Common myeloid progenitor, CD34-positive (primary cell): ENCODE data around the gene POLR1G.
"Not testable (repeated sequence)": the region's sequence is repeated elsewhere in the genome, so short reads cannot be mapped to it uniquely, and the experiment has no call there.

ENCODE experiments used
- CTCF ChIA-PET: fragments of 350-600 bp; sonication (Branson Sonifier 250); formaldehyde crosslinking; loops from one replicate; lab custom pipeline; 2021; ENCODE audit warnings: antibody characterized with exemption; lab: Charles Lee
- POLR2A ChIA-PET: fragments of 350-600 bp; sonication (Branson Sonifier 250); formaldehyde crosslinking; loops from one replicate; lab custom pipeline; 2021; ENCODE audit warnings: antibody characterized with exemption; lab: Charles Lee
- DNase-seq, 3 donors: peaks; one replicate each; pipeline versions ENCODE4 v3.0.0 to v3.0.0-alpha.2; 2013
- H3K27ac ChIP-seq, 2 experiments: 1 replicate in 1 of 2; 2 replicates in 1 of 2; pipeline ENCODE4 v1.7.0; 2013; ENCODE audit warnings: inconsistent platforms in 2 of 2, low read length in 2 of 2, mild to moderate bottlenecking in 2 of 2, low read depth in 1 of 2, moderate library complexity in 1 of 2; ENCODE audit not compliant: severe bottlenecking in 2 of 2, insufficient read depth in 1 of 2, poor library complexity in 1 of 2
- H3K27me3 ChIP-seq, 5 experiments: replicated peaks in 2 of 5; 1 replicate in 3 of 5; 2 replicates in 2 of 5; pipeline versions ENCODE4 v1.6.1 to v1.7.0; 2013; ENCODE audit warnings: low read length in 4 of 5, mild to moderate bottlenecking in 2 of 5, moderate library complexity in 2 of 5, inconsistent platforms in 1 of 5; ENCODE audit not compliant: insufficient read depth in 5 of 5, control insufficient read depth in 4 of 5
- H3K36me3 ChIP-seq, 4 experiments: 1 replicate in 2 of 4; 2 replicates in 2 of 4; pipeline versions ENCODE4 v1.6.1 to v1.7.0; 2013; ENCODE audit warnings: low read length in 3 of 4, control low read depth in 1 of 4, mild to moderate bottlenecking in 1 of 4; ENCODE audit not compliant: control insufficient read depth in 4 of 4, insufficient read depth in 4 of 4
- H3K4me1 ChIP-seq, 4 experiments: 1 replicate in 3 of 4; 2 replicates in 1 of 4; pipeline versions ENCODE4 v1.6.1 to v1.7.1; 2013; ENCODE audit warnings: low read length in 3 of 4, mild to moderate bottlenecking in 3 of 4, control low read depth in 1 of 4, inconsistent platforms in 1 of 4, moderate library complexity in 1 of 4; ENCODE audit not compliant: control insufficient read depth in 4 of 4, insufficient read depth in 4 of 4; ENCODE audit errors: control extremely low read depth in 1 of 4
- H3K4me3 ChIP-seq, 7 experiments: 1 replicate in 4 of 7; 2 replicates in 3 of 7; pipeline versions ENCODE4 v1.5.1 to v1.7.0; 2013; ENCODE audit warnings: mild to moderate bottlenecking in 7 of 7, low read length in 6 of 7, moderate library complexity in 6 of 7, inconsistent platforms in 2 of 7, low read depth in 2 of 7, control low read depth in 1 of 7; ENCODE audit not compliant: insufficient read depth in 4 of 7, control insufficient read depth in 1 of 7; ENCODE audit errors: extremely low read depth in 1 of 7
- H3K9me3 ChIP-seq, 5 experiments: 1 replicate in 4 of 5; 2 replicates in 1 of 5; pipeline versions ENCODE4 v1.6.1 to v1.7.1; 2013; ENCODE audit warnings: low read length in 4 of 5, mild to moderate bottlenecking in 2 of 5, inconsistent platforms in 1 of 5, low read depth in 1 of 5, moderate library complexity in 1 of 5; ENCODE audit not compliant: control insufficient read depth in 4 of 5, insufficient read depth in 2 of 5; ENCODE audit errors: control extremely low read depth in 1 of 5
- WGBS: methylation state at CpG from one replicate; pipeline ENCODE4 v1.1.5; 2013; ENCODE audit not compliant: insufficient coverage; 5-methylcytosine and 5-hydroxymethylcytosine counted together

The POLR1G gene

GRCh38 chr19:45410330-45410729, 3.9 kb downstream of the POLR1G start:
- POLR2A ChIA-PET, H3K9me3 ChIP-seq, DNase-seq, H3K4me3 ChIP-seq, H3K27ac ChIP-seq, H3K27me3 ChIP-seq, CTCF ChIA-PET: not testable (repeated sequence)
- peaks cover 5 to 25% (median 20%) of the 10 kb centered on the region in 4 experiments for H3K4me1 ChIP-seq
- peaks cover 2 to 31% (median 21%) of the 10 kb centered on the region in 4 experiments for H3K36me3 ChIP-seq
- 100% methylated on average over 1 of the region's 4 CpGs for WGBS

GRCh38 chr19:45413497-45413896, 7.1 kb downstream of the POLR1G start:
- Histone ChIP-seq H3K36me3 (peaks cover 2 to 51% (median 37%) of the 10 kb centered on the region in 4 experiments), H3K9me3 (no peaks in the 10 kb centered on the region), H3K4me3 (no peak overlapping the region), H3K27ac (no peak overlapping the region), H3K27me3 (no peaks in the 10 kb centered on the region), H3K4me1 (peaks cover 0 to 12% (median 0%) of the 10 kb centered on the region in 4 experiments)
- ChIA-PET CTCF (interaction anchor here (0.7 to 1.3 kb wide), 4 partner anchors 9 to 75 kb away, joined by 3 to 5 read pairs (median 4); partner anchors contain the start of gene PPP1R13L), POLR2A (interaction anchor here (0.6 kb wide), 1 partner anchor 163 kb away, joined by 3 read pairs; no protein-coding TSS in a partner anchor)
- DNase-seq: no peak
- 97% methylated on average over 4 of the region's 6 CpGs for WGBS

GRCh38 chr19:45414468-45414867, 8.0 kb downstream of the POLR1G start:
- ChIA-PET POLR2A (no interaction called here), CTCF (interaction anchor here (0.7 to 5.3 kb wide), 3 partner anchors 11 to 40 kb away, joined by 3 to 34 read pairs (median 9); partner anchors contain the start of gene PPP1R13L)
- WGBS: 94% methylated on average over 4 of the region's 8 CpGs
- no peak for DNase-seq
- Histone ChIP-seq H3K4me1 (peaks cover 6 to 19% (median 9%) of the 10 kb centered on the region in 4 experiments), H3K27me3 (no peaks in the 10 kb centered on the region), H3K9me3 (no peaks in the 10 kb centered on the region), H3K4me3 (no peak overlapping the region), H3K27ac (no peak overlapping the region), H3K36me3 (peaks cover 2 to 48% (median 35%) of the 10 kb centered on the region in 4 experiments)

- H3K4me3 ChIP-seq: no peak overlapping the region
- POLR2A ChIA-PET: no interaction called here
- 67% methylated on average over 3 of the region's 4 CpGs for WGBS
Observed at GRCh38 chr19:45417151-45417550, 10.7 kb downstream of the POLR1G start.

GRCh38 chr19:45418802-45419201, 12.4 kb downstream of the POLR1G start:
- ChIA-PET CTCF (interaction anchor here (1.9 to 5.3 kb wide), 3 partner anchors 16 to 67 kb away, joined by 4 to 34 read pairs (median 6); partner anchors contain the start of gene PPP1R13L), POLR2A (no interaction called here)
- H3K27ac ChIP-seq: peak overlapping the region in 1 of 2 experiments; percentile 39
- 34% methylated on average over 3 of the region's 9 CpGs for WGBS
- peak overlapping the region in 2 of 7 experiments; percentile 8 to 52 for H3K4me3 ChIP-seq
- peaks cover 5 to 43% (median 39%) of the 10 kb centered on the region in 4 experiments for H3K36me3 ChIP-seq
- H3K9me3 ChIP-seq: no peaks in the 10 kb centered on the region
- no peak for DNase-seq
- peaks cover 6 to 54% (median 36%) of the 10 kb centered on the region in 4 experiments for H3K4me1 ChIP-seq
- no peaks in the 10 kb centered on the region for H3K27me3 ChIP-seq

More at GRCh38 chr19:45417151-45417550, 10.7 kb downstream of the POLR1G start:
- Histone ChIP-seq H3K9me3 (no peaks in the 10 kb centered on the region), H3K27ac (no peak overlapping the region), H3K4me1 (peaks cover 6 to 41% (median 24%) of the 10 kb centered on the region in 4 experiments), H3K36me3 (peaks cover 7 to 58% (median 47%) of the 10 kb centered on the region in 4 experiments), H3K27me3 (no peaks in the 10 kb centered on the region)
- CTCF ChIA-PET: interaction anchor here (0.6 to 5.3 kb wide), 3 partner anchors 14 to 237 kb away, joined by 3 to 34 read pairs (median 6); partner anchors contain the start of gene PPP1R13L
- DNase-seq: no peak

- ChIA-PET POLR2A (no interaction called here), CTCF (interaction anchor here (1.5 to 5.3 kb wide), 3 partner anchors 16 to 20 kb away, joined by 4 to 34 read pairs (median 4); partner anchors contain the start of gene PPP1R13L)
- H3K36me3 ChIP-seq: peaks cover 5 to 37% (median 34%) of the 10 kb centered on the region in 4 experiments
- H3K4me3 ChIP-seq: peak overlapping the region in 2 of 7 experiments; percentile 1 to 52
- WGBS: no CpG with 5 or more reads among the region's 4 CpGs
- H3K4me1 ChIP-seq: peaks cover 6 to 60% (median 42%) of the 10 kb centered on the region in 4 experiments
- peak overlapping the region in 1 of 2 experiments; percentile 43 for H3K27ac ChIP-seq
- H3K9me3 ChIP-seq: no peaks in the 10 kb centered on the region
- no peaks in the 10 kb centered on the region for H3K27me3 ChIP-seq
- DNase-seq: peak in 2 of 3 donors; percentile 60 to 72
Observed at GRCh38 chr19:45419396-45419795, 13.0 kb downstream of the POLR1G start.

GRCh38 chr19:45419895-45420294, 13.5 kb downstream of the POLR1G start:
- Histone ChIP-seq H3K4me3 (peak overlapping the region in 2 of 7 experiments; percentile 1 to 52), H3K27ac (peak overlapping the region in 1 of 2 experiments; percentile 43), H3K27me3 (no peaks in the 10 kb centered on the region), H3K9me3 (no peaks in the 10 kb centered on the region), H3K4me1 (peaks cover 6 to 65% (median 47%) of the 10 kb centered on the region in 4 experiments), H3K36me3 (peaks cover 5 to 33% (median 30%) of the 10 kb centered on the region in 4 experiments)
- no peak for DNase-seq
- 50% methylated on average over 2 of the region's 3 CpGs for whole genome bisulfite sequencing
- POLR2A ChIA-PET: no interaction called here
- CTCF ChIA-PET: interaction anchor here (1.5 to 1.9 kb wide), 2 partner anchors 18 to 19 kb away, joined by 4 read pairs; no protein-coding TSS in a partner anchor
